ENCODE measurements around the gene EPB41L3.

The EPB41L3 gene

DNA sequence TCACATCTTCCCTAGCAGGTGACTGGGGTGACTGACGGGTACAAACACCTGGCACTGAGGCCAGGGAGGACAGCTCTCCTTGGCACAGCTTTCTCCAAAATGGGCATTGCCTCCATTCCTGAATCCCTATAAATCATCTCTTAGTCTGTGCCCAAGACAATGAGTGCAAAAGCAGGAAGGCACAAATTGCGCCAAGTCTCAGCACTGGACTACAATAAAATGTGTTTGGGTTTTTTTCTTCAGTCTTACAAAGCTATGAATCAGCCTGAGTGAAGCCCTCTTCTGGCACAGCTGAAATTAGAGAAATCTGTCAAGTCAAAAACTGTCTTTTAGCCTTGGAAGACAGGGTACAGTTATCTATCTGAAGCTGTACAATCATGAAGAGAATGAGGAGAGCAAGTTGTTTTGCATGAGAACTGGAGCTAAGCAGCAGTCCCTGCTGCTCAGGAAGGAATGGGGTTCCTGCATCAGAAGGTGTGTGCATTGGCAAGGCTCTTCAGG is 90.8 kb downstream of the EPB41L3 start:
- Histone ChIP-seq H3K27ac (ENCODE audit: low read depth, low read length, severe bottlenecking) (no peak overlapping the region), H3K4me3 (ENCODE audit: extremely low read depth, insufficient read depth, low read length, poor library complexity, severe bottlenecking) (no peak overlapping the region), H3K36me3 (ENCODE audit: control insufficient read depth, insufficient read depth, low read length) (no peaks in the 10 kb centered on the region), H3K4me1 (ENCODE audit: control insufficient read depth, insufficient read depth, low read length, poor library complexity, severe bottlenecking) (peaks cover 9% of the 10 kb centered on the region), H3K9me3 (ENCODE audit: control insufficient read depth, low read length) (no peaks in the 10 kb centered on the region)
- 100% methylated on average over 2 of the region's 2 CpGs for WGBS, 2 experiments (ENCODE audit: insufficient coverage in 2 of 2)

- Histone ChIP-seq H3K4me1 (ENCODE audit: control insufficient read depth, insufficient read depth, low read length, poor library complexity, severe bottlenecking) (peaks cover 2% of the 10 kb centered on the region), H3K36me3 (ENCODE audit: control insufficient read depth, insufficient read depth, low read length) (no peaks in the 10 kb centered on the region), H3K4me3 (ENCODE audit: extremely low read depth, insufficient read depth, low read length, poor library complexity, severe bottlenecking) (no peak overlapping the region), H3K27ac (ENCODE audit: low read depth, low read length, severe bottlenecking) (no peak overlapping the region), H3K9me3 (ENCODE audit: control insufficient read depth, low read length) (no peaks in the 10 kb centered on the region)
- 90 to 92% methylated on average over 5 to 7 of the region's 9 CpGs for WGBS, 2 experiments (ENCODE audit: insufficient coverage in 2 of 2)
Measured at GRCh38 chr18:5451871-5452270, 91.9 kb downstream of the EPB41L3 start.

- no peaks in the 10 kb centered on the region for H3K4me1 ChIP-seq (ENCODE audit: control insufficient read depth, insufficient read depth, low read length, poor library complexity, severe bottlenecking)
- no peaks in the 10 kb centered on the region for H3K36me3 ChIP-seq (ENCODE audit: control insufficient read depth, insufficient read depth, low read length)
Measured at GRCh38 chr18:5451150-5451549, 92.6 kb downstream of the EPB41L3 start.

DNA sequence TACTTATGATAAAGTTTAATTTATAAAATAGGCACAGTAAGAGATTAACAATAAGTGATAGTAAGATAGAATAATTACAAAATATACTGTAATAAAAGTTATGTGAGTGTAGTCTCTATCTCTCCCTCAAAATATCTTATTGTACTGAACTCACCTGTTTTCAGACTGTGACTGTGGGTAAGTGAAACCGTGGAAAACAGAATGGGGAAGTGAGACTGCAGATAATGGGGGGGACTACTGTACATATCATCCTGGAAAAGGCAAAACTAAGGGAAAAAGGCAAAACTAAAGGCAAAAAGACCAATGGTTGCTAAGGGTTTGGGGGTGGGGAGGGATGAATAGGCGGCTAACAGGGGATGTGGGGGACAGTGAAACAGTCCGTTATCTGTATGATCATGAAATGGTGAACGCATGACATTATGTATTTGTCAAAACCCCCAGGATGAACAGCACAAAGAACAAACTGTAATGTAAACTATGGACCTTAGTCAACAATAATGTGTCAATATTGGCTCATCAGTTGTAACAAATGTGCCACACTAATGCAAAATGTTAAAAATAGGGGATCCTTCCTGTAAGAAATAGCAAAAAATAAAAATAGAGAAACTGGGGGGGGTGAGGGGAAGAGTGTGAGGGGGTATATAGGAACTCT is 93.8 kb downstream of the EPB41L3 start:
- H3K27ac ChIP-seq (ENCODE audit: low read depth, low read length, severe bottlenecking): no peak overlapping the region
- 92 to 96% methylated on average over 3 to 4 of the region's 4 CpGs for WGBS, 2 experiments (ENCODE audit: insufficient coverage in 2 of 2)

More at GRCh38 chr18:5451150-5451549, 92.6 kb downstream of the EPB41L3 start:
- H3K27ac ChIP-seq (ENCODE audit: low read depth, low read length, severe bottlenecking): no peak overlapping the region
- no peaks in the 10 kb centered on the region for H3K9me3 ChIP-seq (ENCODE audit: control insufficient read depth, low read length)
- no peak overlapping the region for H3K4me3 ChIP-seq (ENCODE audit: extremely low read depth, insufficient read depth, low read length, poor library complexity, severe bottlenecking)

GRCh38 chr18:5447442-5447841 is 96.4 kb downstream of the EPB41L3 start:
- 84 to 100% methylated on average over 5 to 7 of the region's 7 CpGs for WGBS, 2 experiments (ENCODE audit: insufficient coverage in 2 of 2)
- Histone ChIP-seq H3K36me3 (ENCODE audit: control insufficient read depth, insufficient read depth, low read length) (no peaks in the 10 kb centered on the region), H3K27ac (ENCODE audit: low read depth, low read length, severe bottlenecking) (no peak overlapping the region), H3K9me3 (ENCODE audit: control insufficient read depth, low read length) (no peaks in the 10 kb centered on the region), H3K4me3 (ENCODE audit: extremely low read depth, insufficient read depth, low read length, poor library complexity, severe bottlenecking) (no peak overlapping the region), H3K4me1 (ENCODE audit: control insufficient read depth, insufficient read depth, low read length, poor library complexity, severe bottlenecking) (no peaks in the 10 kb centered on the region)

More for the DNA sequence above, 93.8 kb downstream of the EPB41L3 start:
- no peak overlapping the region for H3K4me3 ChIP-seq (ENCODE audit: extremely low read depth, insufficient read depth, low read length, poor library complexity, severe bottlenecking)
- no peaks in the 10 kb centered on the region for H3K9me3 ChIP-seq (ENCODE audit: control insufficient read depth, low read length)
- no peaks in the 10 kb centered on the region for H3K4me1 ChIP-seq (ENCODE audit: control insufficient read depth, insufficient read depth, low read length, poor library complexity, severe bottlenecking)
- H3K36me3 ChIP-seq (ENCODE audit: control insufficient read depth, insufficient read depth, low read length): no peaks in the 10 kb centered on the region

GRCh38 chr18:5444847-5445246 is 99.0 kb downstream of the EPB41L3 start:
- no peaks in the 10 kb centered on the region for H3K36me3 ChIP-seq (ENCODE audit: control insufficient read depth, insufficient read depth, low read length)
- H3K4me3 ChIP-seq (ENCODE audit: extremely low read depth, insufficient read depth, low read length, poor library complexity, severe bottlenecking): no peak overlapping the region
- H3K27ac ChIP-seq (ENCODE audit: low read depth, low read length, severe bottlenecking): no peak overlapping the region
- H3K9me3 ChIP-seq (ENCODE audit: control insufficient read depth, low read length): no peaks in the 10 kb centered on the region
- 93 to 94% methylated on average over 2 of the region's 4 CpGs for WGBS, 2 experiments (ENCODE audit: insufficient coverage in 2 of 2)
- H3K4me1 ChIP-seq (ENCODE audit: control insufficient read depth, insufficient read depth, low read length, poor library complexity, severe bottlenecking): no peaks in the 10 kb centered on the region

DNA sequence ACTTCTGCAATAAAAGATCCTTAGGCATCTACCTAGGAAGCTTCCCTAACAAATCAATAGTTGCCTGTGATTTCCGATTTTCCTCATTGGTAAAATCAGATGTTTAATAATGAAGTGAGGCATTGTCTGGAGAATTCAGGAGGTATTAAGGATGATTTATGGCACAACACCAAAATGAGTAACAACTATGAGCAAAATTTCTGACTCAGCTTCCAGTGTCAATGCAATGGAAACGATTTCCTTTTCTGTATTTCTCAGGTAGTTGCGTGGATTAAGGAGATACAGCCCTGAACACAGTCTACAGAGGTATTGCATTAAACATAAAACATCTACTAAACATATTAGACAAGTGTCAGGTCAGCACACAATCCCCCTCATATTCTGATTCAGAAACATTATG is 99.5 kb downstream of the EPB41L3 start:
- Histone ChIP-seq H3K9me3 (ENCODE audit: control insufficient read depth, low read length) (no peaks in the 10 kb centered on the region), H3K27ac (ENCODE audit: low read depth, low read length, severe bottlenecking) (no peak overlapping the region), H3K4me3 (ENCODE audit: extremely low read depth, insufficient read depth, low read length, poor library complexity, severe bottlenecking) (no peak overlapping the region), H3K36me3 (ENCODE audit: control insufficient read depth, insufficient read depth, low read length) (no peaks in the 10 kb centered on the region), H3K4me1 (ENCODE audit: control insufficient read depth, insufficient read depth, low read length, poor library complexity, severe bottlenecking) (no peaks in the 10 kb centered on the region)
- WGBS, 2 experiments (ENCODE audit: insufficient coverage in 2 of 2): no CpG with 5 or more reads among the region's 3 CpGs

GRCh38 chr18:5439986-5440696 is 103.7 kb downstream of the EPB41L3 start:
- H3K4me1 ChIP-seq (ENCODE audit: control insufficient read depth, insufficient read depth, low read length, poor library complexity, severe bottlenecking): no peaks in the 10 kb centered on the region
- WGBS, 2 experiments (ENCODE audit: insufficient coverage in 2 of 2): 100% methylated on average over 1 of the region's 3 CpGs; no CpG with 5 or more reads in 1 of the 2 experiments

DNA sequence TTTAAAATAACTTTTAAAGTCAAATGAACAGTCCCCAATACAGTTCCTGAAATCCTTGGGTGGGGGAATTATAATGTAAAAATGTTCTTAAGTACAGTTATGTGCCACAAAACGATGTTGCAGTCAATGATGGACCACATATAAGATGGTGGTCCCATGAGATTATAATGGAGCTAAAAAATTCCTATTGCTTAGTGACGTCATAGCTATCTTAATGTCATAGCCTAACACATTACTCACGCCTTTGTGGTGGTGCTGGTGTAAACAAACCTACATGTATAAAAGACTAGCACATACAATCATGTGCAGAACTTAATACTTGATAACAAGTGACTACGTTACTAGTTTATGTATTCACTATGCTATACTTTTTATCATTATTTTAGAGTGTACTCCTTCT is 109.4 kb downstream of the EPB41L3 start:
- Histone ChIP-seq H3K36me3 (ENCODE audit: control insufficient read depth, insufficient read depth, low read length) (no peaks in the 10 kb centered on the region), H3K4me1 (ENCODE audit: control insufficient read depth, insufficient read depth, low read length, poor library complexity, severe bottlenecking) (no peaks in the 10 kb centered on the region), H3K9me3 (ENCODE audit: control insufficient read depth, low read length) (no peaks in the 10 kb centered on the region), H3K4me3 (ENCODE audit: extremely low read depth, insufficient read depth, low read length, poor library complexity, severe bottlenecking) (no peak overlapping the region), H3K27ac (ENCODE audit: low read depth, low read length, severe bottlenecking) (no peak overlapping the region)
- WGBS, 2 experiments (ENCODE audit: insufficient coverage in 2 of 2): 100% methylated on average over 1 to 2 of the region's 4 CpGs

More at GRCh38 chr18:5439986-5440696, 103.7 kb downstream of the EPB41L3 start:
- Histone ChIP-seq H3K4me3 (ENCODE audit: extremely low read depth, insufficient read depth, low read length, poor library complexity, severe bottlenecking) (no peak overlapping the region), H3K27ac (ENCODE audit: low read depth, low read length, severe bottlenecking) (no peak overlapping the region), H3K9me3 (ENCODE audit: control insufficient read depth, low read length) (no peaks in the 10 kb centered on the region), H3K36me3 (ENCODE audit: control insufficient read depth, insufficient read depth, low read length) (no peaks in the 10 kb centered on the region)

DNA sequence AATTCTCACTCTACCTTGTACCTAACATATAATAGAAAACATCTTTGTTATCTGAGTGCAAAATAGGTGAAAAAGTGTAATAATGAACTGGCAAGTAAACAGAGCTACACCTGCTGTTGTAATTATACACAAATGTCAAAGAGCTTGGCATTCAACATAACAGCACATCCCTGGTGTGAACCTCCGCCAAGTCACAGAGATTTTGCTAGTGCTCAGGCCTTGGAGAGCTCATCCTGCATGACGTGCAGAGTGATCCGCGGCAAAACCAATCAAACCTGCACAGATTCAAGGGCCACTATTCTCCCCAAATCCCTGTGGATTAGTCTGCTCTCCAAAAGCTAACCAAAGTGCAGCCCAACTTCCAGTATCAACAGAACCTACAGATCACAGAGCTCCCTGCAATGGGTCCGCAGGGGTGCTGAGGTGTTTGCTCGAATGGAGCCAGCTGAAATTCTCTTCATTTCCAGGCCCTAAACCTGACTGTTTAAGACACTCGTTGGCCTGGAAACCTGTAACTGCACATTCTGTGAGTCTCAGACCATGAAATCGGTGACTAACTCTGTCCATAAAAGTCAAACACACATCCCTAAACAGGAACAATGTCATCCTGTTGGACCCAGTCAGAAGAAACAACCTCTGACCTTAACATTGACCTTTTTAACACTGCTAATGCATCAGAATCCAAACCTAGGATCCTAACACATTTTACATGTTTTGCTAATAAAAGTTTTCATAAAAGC is 111.8 kb downstream of the EPB41L3 start:
- WGBS, 2 experiments (ENCODE audit: insufficient coverage in 2 of 2): 79 to 84% methylated on average over 7 to 8 of the region's 8 CpGs

More for the DNA sequence above, 111.8 kb downstream of the EPB41L3 start:
- Histone ChIP-seq H3K4me3 (ENCODE audit: extremely low read depth, insufficient read depth, low read length, poor library complexity, severe bottlenecking) (no peak overlapping the region), H3K9me3 (ENCODE audit: control insufficient read depth, low read length) (no peaks in the 10 kb centered on the region), H3K4me1 (ENCODE audit: control insufficient read depth, insufficient read depth, low read length, poor library complexity, severe bottlenecking) (no peaks in the 10 kb centered on the region), H3K36me3 (ENCODE audit: control insufficient read depth, insufficient read depth, low read length) (no peaks in the 10 kb centered on the region), H3K27ac (ENCODE audit: low read depth, low read length, severe bottlenecking) (no peak overlapping the region)

Data from mesodermal cell (in vitro differentiated cells).